Activated CD4-positive, alpha-beta T cell treated with anti-CD3 and anti-CD28 coated beads, Interleukin-2, amount 50 U/mL, for 4 hours (primary cell): ENCODE measurements around the gene IDH3A.
"Not testable (repeated sequence)": the region's sequence is repeated elsewhere in the genome, so short reads cannot be mapped to it uniquely, and the experiment has no call there.

ENCODE experiments used
- DNase-seq, 2 experiments: peaks; one replicate each; pipeline ENCODE4 v3.0.0-alpha.2; 2020

The IDH3A gene

DNA sequence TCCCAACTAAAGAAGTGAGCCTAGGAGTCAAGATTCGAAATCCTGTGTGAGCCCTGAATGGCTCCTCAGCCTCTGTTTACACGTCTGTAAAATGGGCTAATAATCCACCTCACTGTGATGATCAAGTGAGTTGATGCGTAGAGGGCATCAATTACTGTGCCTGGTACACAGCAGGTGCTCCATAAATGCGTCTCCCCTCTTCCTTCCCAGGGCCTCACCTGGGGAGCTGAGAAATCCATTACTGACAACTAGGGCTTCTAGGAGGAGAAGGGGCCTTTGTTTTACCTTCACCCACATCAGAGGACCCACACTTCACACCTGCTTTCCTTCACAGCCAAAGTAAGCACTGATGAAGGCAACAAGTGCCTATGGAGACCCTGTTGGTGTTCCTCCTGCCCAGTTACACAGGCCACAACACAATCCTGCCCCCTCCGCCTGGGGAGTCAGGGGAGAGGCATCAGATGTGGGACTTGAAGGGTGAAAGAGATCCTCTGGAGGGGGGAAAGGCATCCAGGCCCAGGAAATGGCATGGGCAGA, 19.3 kb upstream of the IDH3A start:
- no peak for DNase-seq

DNA sequence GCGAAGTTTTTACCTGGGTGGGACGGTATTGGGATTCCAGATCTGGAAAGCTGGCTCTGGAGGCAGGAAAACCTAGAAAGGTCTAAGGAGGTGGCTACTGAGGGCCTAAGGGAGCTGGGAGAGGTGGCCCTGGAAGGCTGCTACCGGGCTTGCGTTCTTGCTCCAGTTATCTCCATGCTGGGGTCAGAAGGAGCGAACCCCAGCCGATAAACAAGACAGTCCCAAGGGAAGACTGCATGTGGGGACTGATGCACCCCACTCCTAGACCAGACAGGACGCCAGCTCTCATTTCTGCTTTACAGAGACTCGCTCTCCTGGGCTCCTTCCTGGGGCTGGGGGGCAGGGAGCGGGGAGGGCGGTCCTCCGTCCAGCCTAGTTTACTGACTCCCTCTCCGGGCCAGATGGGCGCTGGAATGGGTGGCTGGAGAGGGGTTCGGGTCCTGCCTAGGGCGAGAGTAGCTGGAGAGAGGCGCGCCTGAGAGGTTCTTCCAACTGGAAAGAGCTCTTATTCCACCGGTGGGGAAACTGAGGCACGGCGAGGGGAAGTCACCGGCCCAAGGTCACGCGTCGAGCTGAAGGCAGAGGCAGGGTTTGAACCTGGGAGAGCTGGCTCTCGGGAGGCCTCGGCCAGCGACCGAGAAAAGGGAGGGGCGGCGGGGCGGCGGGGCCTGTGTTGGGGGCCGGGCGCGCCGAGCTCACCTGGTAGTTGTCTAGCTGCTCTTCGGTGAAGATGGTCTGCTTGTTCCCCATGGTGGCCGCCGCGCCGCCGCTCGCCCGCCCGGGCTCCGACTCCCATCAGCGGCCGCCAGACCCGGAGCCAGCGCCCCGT, 18.5 kb upstream of the IDH3A start:
- peak in 1 of 2 experiments; percentile 7 for DNase-seq

DNA sequence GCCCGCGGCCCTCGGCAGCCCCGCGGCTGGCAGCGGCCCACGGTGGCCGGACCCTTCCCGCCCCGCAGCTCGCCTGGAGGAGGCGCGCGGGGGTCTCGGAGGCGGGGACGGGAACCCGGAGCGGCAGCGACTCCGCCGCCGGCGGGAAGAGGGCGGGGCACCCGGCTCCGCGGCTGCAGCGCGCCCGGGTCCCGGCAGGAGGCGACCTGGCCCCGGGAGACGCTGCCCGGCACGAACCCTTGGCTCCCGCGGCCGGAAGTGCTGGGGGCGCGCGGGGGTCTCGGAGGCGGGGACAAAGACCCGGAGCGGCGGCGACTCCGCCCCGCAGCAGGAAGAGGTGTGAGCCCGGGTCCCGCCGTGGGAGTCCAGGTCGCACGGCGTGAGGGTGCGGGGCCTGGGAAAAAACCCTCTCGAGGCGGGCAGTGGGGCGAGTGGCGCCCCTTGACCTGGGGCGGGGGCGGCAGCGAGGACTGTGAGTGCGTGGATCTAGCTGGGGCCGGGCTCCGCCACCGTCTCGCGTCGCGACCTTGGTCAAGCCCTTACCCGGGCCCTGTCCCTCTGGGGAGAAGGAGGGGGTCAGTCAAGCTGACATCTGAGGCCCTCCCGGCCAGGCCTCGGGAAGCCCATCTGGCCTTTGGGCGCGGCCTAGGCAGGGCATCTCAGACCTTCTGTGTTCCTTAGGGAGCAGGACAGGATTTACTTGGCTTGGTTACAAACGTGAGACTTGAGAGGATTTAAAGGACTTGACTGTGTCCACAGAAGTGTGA, 17.7 kb upstream of the IDH3A start, which contains the start of gene CIB2:
TSS of gene CIB2 (minus strand) at position 151 of the 767 bp plus-strand sequence. CDS start 230 bp downstream, outside the sequence.
- peak; percentile 57 to 64 for DNase-seq

DNA sequence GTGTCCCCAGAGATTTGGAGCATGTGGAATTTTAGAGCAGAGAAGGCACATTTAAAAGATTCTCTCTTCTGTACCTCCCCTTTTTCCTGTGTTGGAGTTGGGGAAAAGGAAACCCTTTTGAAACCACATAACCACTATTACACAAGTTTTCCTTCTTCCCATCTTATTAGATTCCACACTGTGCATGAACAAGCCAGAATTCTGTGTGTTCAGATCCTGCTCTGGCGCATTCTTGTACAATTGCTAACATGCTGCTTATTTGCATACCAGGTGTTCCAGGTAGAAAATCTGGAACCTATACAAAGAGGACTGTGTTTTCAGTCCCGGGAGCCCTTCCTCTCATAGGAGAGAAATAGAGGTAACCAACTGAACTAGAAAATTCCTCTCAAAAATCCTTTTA, 15.4 kb upstream of the IDH3A start:
- no peak for DNase-seq

DNA sequence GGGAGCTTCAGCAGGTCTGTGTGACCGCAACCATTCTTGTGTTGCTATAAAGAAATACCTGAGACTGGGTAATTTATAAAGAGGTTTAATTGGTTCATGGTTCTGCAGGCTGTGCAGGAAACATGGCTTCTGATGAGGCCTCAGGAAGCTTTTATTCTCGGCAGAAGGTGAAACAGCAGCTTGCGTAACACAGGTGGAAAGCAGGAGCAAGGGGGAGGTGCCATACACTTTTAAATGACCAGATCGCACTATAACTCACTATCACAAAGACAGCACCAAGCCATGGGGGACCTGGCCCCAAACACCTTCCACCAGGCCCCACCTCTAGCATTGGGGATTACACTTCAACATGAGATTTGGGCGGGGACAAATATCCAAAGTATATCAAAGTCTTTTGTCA, 9.6 kb upstream of the IDH3A start:
- no peak for DNase-seq

DNA sequence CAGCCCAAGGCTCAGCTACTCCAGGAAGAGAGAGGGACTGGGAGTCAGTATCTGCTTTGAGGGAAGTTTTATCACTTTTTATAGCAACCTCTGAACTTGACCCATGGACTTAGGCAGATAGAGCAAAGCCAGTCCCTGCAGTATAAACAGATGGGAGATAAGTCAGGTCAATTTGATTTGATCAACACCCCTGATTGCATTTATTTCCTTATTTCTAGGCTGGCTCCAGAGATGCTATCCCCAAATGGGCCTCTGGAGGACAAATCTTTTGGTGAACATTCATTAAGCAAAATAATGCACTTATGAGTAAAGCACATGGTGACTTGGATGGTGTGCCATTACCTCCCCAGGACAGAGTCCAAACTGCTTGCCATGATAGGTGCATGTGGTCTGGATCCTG, 8.9 kb upstream of the IDH3A start:
- DNase-seq = no peak

DNA sequence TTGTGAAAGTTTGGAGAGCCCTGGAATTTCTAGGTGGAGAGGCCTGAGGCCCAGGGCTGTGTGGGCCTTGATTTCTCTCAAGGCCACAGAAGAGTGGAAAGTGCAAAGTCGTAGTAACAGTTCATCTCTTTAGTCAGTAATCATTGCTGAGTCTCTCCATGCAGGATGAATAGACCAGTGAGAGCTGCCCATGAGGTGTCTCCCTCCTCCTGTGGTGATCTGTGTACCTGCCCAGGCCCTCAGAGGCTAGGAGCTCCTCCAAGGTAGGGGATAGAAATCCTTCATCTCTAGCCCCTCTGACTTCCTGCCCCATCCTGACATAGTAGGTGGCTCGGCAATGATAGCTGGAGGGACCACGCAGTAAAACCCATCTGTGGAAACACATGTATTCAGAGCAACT, 6.8 kb upstream of the IDH3A start:
- no peak for DNase-seq

DNA sequence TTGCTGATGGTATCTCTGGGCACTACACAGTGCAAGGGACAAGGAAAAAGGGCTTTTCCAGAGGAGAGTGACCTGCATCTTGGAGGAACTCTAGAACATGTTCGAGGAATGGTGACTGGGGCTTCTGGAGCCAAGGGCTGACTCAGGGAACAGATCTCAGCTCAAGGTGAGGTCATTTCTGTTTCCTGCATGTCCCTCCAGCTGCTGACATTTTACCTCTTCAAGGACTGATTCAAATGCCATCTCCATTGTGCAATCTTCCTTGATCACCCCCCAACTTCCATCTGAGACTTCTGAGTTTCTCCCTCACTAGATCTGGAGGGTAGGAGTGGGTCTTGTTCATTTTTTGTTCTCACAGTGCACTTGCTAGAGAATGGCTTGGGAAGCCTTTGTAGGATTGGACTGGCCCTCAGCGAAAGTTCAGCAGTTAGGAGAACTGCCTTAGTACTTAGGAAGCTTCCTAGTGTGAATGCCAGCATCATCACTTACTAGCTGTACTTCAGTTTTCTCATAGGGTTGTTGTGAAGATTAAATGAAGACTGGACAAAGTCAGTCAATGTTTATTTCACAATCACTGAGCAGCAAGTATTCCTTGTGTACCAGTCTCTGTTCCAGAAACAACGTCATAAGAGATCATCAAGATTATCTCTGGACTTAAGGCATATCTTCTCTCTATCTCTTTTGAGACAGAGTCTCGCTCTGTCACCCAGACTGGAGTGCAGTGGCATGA, 2.6 kb upstream of the IDH3A start:
- no peak for DNase-seq

DNA sequence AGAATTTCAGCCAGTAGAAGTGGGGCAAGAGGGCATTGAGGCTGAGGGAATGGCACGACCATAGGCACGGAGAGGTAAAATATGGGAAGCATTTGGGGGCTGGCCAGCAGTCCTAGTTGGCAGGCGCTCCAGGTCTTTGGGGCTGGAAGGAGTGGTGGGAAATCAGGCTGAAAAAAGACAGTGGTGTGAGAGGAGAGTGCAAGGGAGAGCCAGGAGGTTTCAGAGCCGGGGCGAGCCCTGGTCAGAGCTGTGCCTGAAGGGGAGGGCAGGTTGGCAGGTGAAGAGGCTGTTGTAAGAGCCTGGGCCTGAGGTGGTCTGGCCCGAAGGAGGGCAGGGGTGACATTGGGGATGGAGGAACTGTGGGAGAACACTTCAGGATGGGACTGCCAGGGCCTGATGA, 1.6 kb upstream of the IDH3A start:
- no peak for DNase-seq

DNA sequence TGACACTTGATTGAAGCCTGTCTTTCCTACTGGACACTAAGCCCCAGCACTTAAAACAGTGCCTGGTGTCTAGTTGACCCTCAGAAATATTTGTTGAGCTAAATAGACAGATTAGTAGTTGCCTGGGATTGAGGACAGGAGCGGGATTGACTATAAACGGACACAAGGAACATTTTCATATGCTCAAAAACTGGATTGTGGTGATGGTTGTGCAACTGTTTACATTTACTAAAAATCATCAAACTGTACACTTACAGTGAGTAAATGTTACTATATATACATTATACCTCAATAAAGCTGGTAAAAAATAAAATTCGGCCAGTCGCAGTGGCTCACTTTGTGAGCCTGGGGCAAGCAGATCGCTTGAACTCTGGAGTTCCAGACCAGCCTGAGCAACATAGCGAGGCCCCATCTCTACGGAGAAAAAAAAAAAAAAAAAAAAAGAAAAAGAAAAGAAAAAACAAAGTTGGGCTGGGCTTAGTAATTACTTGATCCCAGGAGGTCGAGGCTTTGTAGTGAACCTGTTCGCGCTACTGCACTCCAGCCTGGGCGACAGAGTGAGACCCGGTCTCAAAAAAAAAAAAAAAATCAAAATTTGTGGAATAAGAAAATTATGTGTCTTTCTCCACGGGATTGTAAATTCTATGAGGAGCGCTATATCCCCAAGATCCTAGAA, 632 bp upstream of the IDH3A start:
- no peak for DNase-seq

DNA sequence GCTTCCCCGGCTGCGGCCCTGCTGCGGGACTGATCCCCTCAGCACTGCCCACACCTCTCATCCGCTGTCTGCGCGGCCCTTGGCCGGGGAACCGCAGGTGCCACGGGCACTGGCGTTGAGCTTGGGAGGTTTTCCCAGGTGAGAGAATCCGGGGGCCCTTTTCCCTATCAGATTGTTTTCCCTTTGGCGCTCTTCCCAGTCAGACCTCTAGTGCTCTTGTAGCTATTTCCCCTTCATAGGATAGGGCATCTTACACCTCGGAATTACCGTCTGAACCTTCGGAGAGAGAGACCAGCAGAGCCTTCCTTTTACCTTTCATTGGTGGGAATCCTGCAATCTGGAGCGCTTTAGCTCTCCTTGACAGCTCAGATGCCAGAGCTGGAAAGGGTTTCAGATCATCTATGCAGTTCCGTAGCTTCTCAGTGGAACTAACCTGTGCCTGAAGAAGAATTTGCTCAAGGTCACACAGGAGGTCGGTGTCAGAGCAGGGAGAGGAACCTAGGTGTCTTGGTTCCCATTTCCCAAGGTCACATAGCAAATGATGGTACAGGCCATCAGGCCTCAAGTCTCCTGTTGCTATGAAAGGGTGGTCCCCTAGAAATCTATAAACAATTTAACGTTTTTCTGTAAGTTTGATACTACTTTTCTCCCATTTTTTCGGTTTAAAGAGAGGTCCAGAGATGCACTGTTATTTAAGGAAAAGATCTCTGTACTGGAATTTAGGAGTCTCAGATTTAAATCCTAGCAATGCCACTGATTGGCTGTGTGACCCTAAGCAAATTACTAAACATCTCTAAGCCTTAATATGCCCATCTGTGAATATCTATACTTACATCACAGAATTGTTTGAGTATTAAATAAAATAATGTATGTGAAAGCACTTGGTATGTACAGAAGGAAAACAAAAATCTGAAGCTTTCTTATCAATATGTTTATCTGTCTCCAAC, 916 bp downstream of the IDH3A start:
- DNase-seq = no peak

DNA sequence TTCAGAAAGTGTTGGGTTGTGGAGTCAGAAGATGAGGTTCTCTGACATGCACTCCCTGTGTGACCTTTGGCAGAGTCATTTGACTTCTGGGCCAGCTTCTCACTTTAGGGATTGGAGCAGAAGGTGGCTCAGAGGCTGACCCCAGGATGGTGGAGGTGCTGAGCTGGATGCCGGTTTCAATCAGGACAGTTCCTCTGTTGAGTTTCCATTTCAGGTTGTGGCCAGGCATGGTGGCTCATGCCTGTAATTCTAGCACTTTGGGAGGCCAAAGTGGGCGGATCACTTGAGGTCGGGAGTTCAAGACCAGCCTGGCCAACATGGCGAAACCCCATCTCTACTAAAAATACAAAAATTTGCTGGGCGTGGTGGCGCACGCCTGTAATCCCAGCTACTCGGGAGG, 1.9 kb downstream of the IDH3A start:
- DNase-seq = not testable (repeated sequence)

DNA sequence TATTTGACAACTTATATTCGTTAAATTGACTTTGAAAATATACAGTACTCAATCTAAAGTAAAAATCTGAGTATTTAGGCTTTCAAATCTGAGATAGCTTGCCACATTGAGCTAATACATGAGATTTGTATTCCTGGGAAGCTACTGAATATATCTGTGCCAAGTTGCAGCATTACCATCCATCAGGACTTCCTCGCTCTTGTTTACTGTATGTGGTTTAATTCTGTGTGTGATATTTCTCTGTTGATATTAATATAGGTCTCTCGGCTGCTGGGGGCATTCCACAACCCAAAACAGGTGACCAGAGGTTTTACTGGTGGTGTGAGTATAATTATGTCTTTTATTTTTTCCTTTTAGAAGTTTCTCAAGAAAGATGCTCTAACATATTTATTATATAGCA, 5.8 kb downstream of the IDH3A start:
- DNase-seq = no peak

DNA sequence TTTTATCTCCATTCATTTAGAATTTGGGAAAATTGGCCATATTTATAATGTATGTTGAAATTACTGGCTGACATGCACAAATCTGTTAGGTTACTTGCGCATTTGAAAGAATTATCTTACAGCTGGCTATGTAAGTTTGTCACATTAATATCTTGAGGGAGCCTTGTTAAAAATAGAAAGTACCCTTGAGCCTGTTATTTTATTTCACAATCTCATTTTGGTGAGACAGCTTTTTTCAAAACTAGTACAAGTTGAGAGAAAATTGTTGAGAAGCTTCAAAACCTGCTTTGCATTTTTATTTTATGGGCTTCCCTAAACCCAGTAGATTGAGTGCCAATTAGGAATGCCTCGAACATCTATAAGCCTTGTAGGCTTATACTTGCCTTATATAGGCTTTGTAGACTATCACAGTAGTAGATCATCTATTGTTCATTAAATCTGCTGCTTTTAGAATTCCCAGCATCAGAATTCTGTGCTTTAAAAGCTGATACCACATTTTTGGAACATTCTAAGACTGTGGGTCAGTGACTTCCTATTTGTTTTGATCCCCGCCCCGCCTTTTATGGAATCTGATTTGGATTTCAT, 6.3 kb downstream of the IDH3A start:
- DNase-seq = no peak

DNA sequence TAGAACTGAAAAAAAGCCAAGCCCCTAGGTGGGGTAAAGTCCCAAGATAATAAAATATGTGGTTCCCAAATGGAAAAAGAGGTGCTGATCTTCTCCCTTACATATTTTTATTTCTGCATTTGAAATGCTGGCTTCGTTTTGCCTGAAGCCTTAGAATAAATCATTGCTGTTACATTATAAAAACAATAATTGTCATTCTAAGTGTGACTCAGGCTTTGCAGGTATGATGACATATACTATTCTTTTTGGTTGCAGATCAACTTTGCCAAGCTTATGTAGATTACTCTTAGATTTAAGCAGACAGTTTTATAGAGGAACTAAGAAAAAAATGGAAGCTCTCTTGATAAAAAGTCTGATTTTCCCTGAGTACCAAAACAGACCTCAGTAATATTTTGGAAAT, 7.5 kb downstream of the IDH3A start:
- no peak for DNase-seq

DNA sequence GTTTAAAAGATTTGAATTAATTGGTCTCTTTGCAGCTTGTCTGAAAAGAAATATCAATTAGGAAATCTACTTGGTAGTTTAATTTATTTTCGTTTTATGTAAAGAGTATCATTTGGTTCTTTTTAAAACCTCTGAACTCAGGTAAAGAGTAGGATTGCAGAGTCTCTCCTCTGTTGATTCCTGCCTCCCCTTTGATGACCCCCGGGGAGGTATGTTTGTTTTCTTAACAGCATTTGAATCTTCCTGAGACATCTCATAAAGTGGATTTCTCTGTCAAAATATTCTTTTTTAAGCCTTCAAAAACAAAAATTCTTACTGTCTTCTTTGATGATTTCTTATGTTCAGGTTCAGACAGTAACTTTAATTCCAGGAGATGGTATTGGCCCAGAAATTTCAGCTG, 8.0 kb downstream of the IDH3A start:
- DNase-seq = no peak

DNA sequence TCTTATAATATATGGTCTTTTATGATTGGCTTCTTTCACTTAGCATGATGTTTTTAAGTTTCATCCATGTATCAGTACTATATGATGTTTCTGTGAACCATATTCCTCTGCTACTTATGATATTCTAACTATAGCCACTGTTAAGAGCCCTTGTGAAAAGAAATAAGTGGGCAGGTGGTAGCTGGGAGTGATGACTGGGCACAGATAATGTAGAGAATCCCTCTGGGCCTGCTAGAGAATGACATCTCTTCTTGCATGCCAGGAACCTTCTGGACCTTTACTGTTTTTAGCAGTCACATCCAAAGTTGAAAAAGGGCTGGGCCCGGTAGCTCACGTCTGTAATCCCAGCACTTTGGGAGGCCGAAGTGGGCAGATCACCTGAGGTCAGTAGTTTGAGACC, 10.2 kb downstream of the IDH3A start:
- DNase-seq = no peak

DNA sequence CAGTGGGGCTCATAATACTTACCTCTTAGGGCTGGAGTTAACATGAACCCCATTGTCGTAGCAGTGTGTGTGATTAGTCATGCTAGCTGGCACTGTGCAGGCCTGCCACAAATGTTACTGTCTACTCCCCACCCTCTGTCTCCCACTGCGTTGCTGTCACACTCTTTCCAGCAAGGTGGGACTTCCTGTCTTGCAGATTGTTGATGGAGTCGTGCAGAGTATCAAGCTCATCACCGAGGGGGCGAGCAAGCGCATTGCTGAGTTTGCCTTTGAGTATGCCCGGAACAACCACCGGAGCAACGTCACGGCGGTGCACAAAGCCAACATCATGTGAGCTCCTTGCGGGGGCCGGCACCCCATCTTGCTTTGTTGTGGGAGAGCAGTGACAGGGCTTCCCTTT, 12.9 kb downstream of the IDH3A start:
- DNase-seq = peak; percentile 41

DNA sequence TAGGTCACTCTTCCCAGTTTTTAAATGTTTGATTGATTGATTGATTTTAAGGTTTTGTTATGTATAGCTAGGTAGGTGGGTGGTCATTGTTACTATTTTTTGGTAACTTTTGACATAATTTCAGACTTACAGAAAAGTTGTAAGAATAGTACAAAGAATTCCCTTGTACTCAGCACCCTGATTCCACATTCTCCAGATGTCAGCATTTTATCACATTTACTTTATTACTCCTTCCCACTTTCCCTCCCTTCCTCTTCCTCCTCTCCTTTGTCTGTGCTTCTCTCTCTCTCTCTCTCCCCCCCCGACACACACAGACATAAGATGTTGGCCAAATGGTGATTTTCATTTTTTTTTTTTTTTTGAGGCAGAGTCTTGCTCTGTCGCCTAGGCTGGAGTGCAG, 14.8 kb downstream of the IDH3A start:
- no peak for DNase-seq

DNA sequence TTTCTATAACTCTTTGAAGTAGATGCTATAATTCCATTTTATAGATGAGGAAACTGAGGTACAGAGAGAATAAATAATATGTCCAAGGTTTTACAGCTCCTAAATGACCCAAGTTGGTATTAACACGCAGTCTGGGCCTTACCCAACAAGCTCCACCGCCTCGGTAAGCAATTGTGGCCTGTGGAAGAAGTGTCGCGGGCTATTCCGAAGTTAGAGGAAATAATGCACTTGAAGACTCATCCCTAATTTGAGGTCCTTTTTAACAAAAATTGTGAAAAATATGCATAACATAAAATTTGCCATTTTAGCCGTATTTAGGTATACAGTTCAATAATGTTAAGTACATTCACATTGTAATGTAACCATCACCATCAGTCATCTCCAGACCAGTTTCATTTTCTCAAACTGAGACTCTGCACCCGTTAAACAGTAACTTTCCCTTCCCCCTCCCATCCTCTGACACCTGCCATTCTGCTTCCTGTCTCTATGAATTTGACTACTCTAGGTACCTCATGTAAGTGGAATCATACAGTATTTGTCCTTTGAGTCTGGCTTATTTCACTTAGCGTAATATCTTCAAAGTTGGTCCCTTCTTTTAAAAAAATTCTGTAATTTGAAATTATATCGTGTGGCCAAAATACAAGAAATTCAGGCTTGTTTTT, 18.2 kb downstream of the IDH3A start:
- DNase-seq = no peak

DNA sequence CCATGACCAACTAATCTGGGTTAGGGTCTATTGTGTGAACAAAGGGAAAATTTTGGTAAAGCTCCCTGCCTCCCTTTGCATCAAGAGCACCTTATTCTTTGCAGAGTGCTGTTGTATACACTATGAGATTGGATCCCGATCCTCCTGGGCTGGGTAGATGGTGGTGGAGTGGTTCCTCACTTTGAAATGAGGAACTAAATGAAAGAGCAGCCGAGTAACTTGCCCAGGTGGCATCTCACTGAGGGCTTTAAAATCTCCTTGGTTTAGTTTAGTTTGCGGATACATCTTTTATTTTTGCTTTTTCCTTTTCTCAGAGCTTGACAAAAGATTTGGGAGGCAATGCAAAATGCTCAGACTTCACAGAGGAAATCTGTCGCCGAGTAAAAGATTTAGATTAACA, 19.4 kb downstream of the IDH3A start:
- no peak for DNase-seq
